Epidermal melanocyte (primary cell): ENCODE measurements around the gene CDKN2AIPNL.
"Not testable (repeated sequence)": the region's sequence is repeated elsewhere in the genome, so short reads cannot be mapped to it uniquely, and the experiment has no call there.

Source experiments
- DNase-seq: peaks from one replicate; pipeline ENCODE4 v3.0.0; 2011; ENCODE audit warnings: low spot score; ENCODE audit not compliant: insufficient read length

The CDKN2AIPNL gene

GRCh38 chr5:134438721-134439123 is 27.0 kb upstream of the CDKN2AIPNL start:
- DNase-seq, result no peak

GRCh38 chr5:134437847-134438581 is 26.3 kb upstream of the CDKN2AIPNL start:
- no peak for DNase-seq

- DNase-seq, result no peak
Observed at GRCh38 chr5:134437340-134437846, 25.7 kb upstream of the CDKN2AIPNL start.

- no peak for DNase-seq
Observed at GRCh38 chr5:134436523-134437339, 25.1 kb upstream of the CDKN2AIPNL start.

- DNase-seq, result no peak
Observed at GRCh38 chr5:134435560-134435959, 23.9 kb upstream of the CDKN2AIPNL start.

GRCh38 chr5:134432677-134433359 is 21.1 kb upstream of the CDKN2AIPNL start:
- no peak for DNase-seq

- no peak for DNase-seq
Observed at GRCh38 chr5:134432174-134432573, 20.5 kb upstream of the CDKN2AIPNL start.

GRCh38 chr5:134430001-134430569 is 18.4 kb upstream of the CDKN2AIPNL start:
- DNase-seq, result no peak

- DNase-seq, result no peak
Observed at GRCh38 chr5:134427540-134428041, 15.9 kb upstream of the CDKN2AIPNL start.

GRCh38 chr5:134426361-134426760 is 14.7 kb upstream of the CDKN2AIPNL start:
- no peak for DNase-seq

- DNase-seq, result no peak
Observed at GRCh38 chr5:134423376-134423775, 11.7 kb upstream of the CDKN2AIPNL start.

GRCh38 chr5:134422791-134423365 is 11.2 kb upstream of the CDKN2AIPNL start:
- DNase-seq, result no peak

GRCh38 chr5:134421038-134421437 is 9.4 kb upstream of the CDKN2AIPNL start:
- not testable (repeated sequence) for DNase-seq

- no peak for DNase-seq
Observed at GRCh38 chr5:134420343-134420742, 8.7 kb upstream of the CDKN2AIPNL start.

- DNase-seq, result no peak
Observed at GRCh38 chr5:134418958-134419357, 7.3 kb upstream of the CDKN2AIPNL start.

- no peak for DNase-seq
Observed at GRCh38 chr5:134417707-134418106, 6.0 kb upstream of the CDKN2AIPNL start.

GRCh38 chr5:134413046-134413445 is 1.4 kb upstream of the CDKN2AIPNL start:
- DNase-seq, result no peak

- DNase-seq, result no peak
Observed at GRCh38 chr5:134411228-134411545, 494 bp downstream of the CDKN2AIPNL start.

GRCh38 chr5:134410822-134411221 is 859 bp downstream of the CDKN2AIPNL start:
- DNase-seq, result no peak

GRCh38 chr5:134409321-134409720 is 2.4 kb downstream of the CDKN2AIPNL start:
- DNase-seq, result no peak

- DNase-seq, result no peak
Observed at GRCh38 chr5:134406390-134406789, 5.3 kb downstream of the CDKN2AIPNL start.
